A549 (cell line): Measurements from ENCODE around the gene MYO1D. TPM values are rescaled to one million over a fixed set of nuclear protein-coding genes. Genes with fewer than 3 reads are reported as not detected.

Experiments
- ATAC-seq, 2 experiments: fragments of 200-7000 bp in 1 of 2; fragments of >200 bp in 1 of 2; cut with Nextera tagmentation in 1 of 2; cut with Tn5 transposase in 1 of 2; 3 replicates each; pipeline versions ENCODE4 v1.8.0 to v1.9.1; 2018 to 2020; ENCODE audit warnings: mild to moderate bottlenecking in 1 of 2, moderate library complexity in 1 of 2
- CTCF ChIA-PET: fragments of 300-600 bp; sonication (Branson Sonifier 250); formaldehyde crosslinking; extraction: SDS; loops from one replicate; lab custom pipeline; 2021; ENCODE audit warnings: antibody characterized with exemption, inconsistent platforms; lab: Yijun Ruan, JAX
- POLR2A ChIA-PET: fragments of 350-600 bp; formaldehyde crosslinking; extraction: SDS; loops from one replicate; lab custom pipeline; 2021; ENCODE audit warnings: antibody characterized with exemption, inconsistent platforms; lab: Yijun Ruan, JAX
- DNase-seq, 2 experiments: peaks; one replicate each; pipeline versions ENCODE4 v3.0.0 to v3.0.0-alpha.2; 2011 to 2016; ENCODE audit warnings: low read depth in 1 of 2, low spot score in 1 of 2
- FAIRE-seq: peaks from 2 replicates; lab custom pipeline; 2011; peaks lifted over from hg19 to GRCh38; lab: Jason Lieb, UNC
- H3K27ac ChIP-seq, 2 experiments: fragments of >200 bp; sonication (Bioruptor Twin); formaldehyde crosslinking; 3 replicates each; pipeline ENCODE4 v1.5.1; 2016 to 2017
- H3K4me1 ChIP-seq: fragments of >200 bp; sonication (Bioruptor Twin); formaldehyde crosslinking; 3 replicates; pipeline ENCODE4 v1.6.1; 2016
- H3K4me2 ChIP-seq: fragments of >200 bp; sonication (Bioruptor Twin); formaldehyde crosslinking; 3 replicates; pipeline ENCODE4 v1.6.1; 2016
- H3K4me3 ChIP-seq: fragments of >200 bp; sonication (Bioruptor Twin); formaldehyde crosslinking; 3 replicates; pipeline ENCODE4 v1.5.1; 2016
- H3K9me3 ChIP-seq: fragments of >200 bp; sonication (Bioruptor Twin); formaldehyde crosslinking; 3 replicates; pipeline ENCODE4 v1.6.1; 2016
- BHLHE40 ChIP-seq: IDR thresholded peaks from 2 replicates; pipeline ENCODE4 v1.6.1; 2012; ENCODE audit warnings: low read depth, low read length, inconsistent platforms
- CHD2 ChIP-seq: fragments of 150-350 bp; IDR thresholded peaks from 2 replicates; pipeline ENCODE4 v1.6.1; 2014; ENCODE audit warnings: low read length; ENCODE audit not compliant: partially characterized antibody
- CTCF ChIP-seq: fragments of >200 bp; sonication (Bioruptor Twin); formaldehyde crosslinking; IDR thresholded peaks from 3 replicates; pipeline ENCODE4 v1.5.1; 2016
- EHMT2 ChIP-seq: fragments of 200-600 bp; sonication (generic); IDR thresholded peaks from 2 replicates; pipeline ENCODE4 v1.6.1; 2016; ENCODE audit warnings: antibody characterized with exemption, low read depth, mild to moderate bottlenecking, moderate library complexity
- EP300 ChIP-seq, 2 experiments: fragments of >200 bp; sonication (Bioruptor Twin); formaldehyde crosslinking; IDR thresholded peaks; 2 replicates in 1 of 2; 3 replicates in 1 of 2; pipeline ENCODE4 v1.6.1; 2016 to 2017
- FOSB ChIP-seq: fragments of 250-450 bp; sonication (Bioruptor Pico); IDR thresholded peaks from 2 replicates; pipeline ENCODE4 v1.5.0; 2020; ENCODE audit warnings: mild to moderate bottlenecking, moderate library complexity
- GATA3 ChIP-seq: IDR thresholded peaks from 2 replicates; pipeline ENCODE4 v1.6.1; 2012; ENCODE audit warnings: borderline replicate concordance
- HEYL ChIP-seq: fragments of 250-450 bp; sonication (Bioruptor Pico); IDR thresholded peaks from 2 replicates; pipeline ENCODE4 v1.8.0; 2021; ENCODE audit warnings: mild to moderate bottlenecking, moderate library complexity
- KDM1A ChIP-seq: fragments of 200-600 bp; sonication (generic); IDR thresholded peaks from 2 replicates; pipeline ENCODE4 v1.6.1; 2016; ENCODE audit warnings: low read depth, mild to moderate bottlenecking
- KDM5A ChIP-seq: fragments of 200-600 bp; sonication (generic); IDR thresholded peaks from 2 replicates; pipeline ENCODE4 v1.6.1; 2016; ENCODE audit warnings: antibody characterized with exemption, mild to moderate bottlenecking
- MAFK ChIP-seq: fragments of 450-650 bp; IDR thresholded peaks from 2 replicates; pipeline ENCODE4 v1.6.1; 2014; ENCODE audit not compliant: partially characterized antibody
- PHF8 ChIP-seq: fragments of 200-600 bp; sonication (generic); IDR thresholded peaks from 2 replicates; pipeline ENCODE4 v1.6.1; 2016; ENCODE audit warnings: low read depth, mild to moderate bottlenecking, antibody characterized with exemption, moderate library complexity, borderline replicate concordance
- POLR2A ChIP-seq: IDR thresholded peaks from 2 replicates; pipeline ENCODE4 v1.6.1; 2012; ENCODE audit warnings: mild to moderate bottlenecking, low read length
- RNF2 ChIP-seq: fragments of 200-600 bp; sonication (generic); IDR thresholded peaks from 2 replicates; pipeline ENCODE4 v1.6.1; 2016; ENCODE audit warnings: low read depth, mild to moderate bottlenecking, antibody characterized with exemption, moderate library complexity, borderline replicate concordance
- TFCP2L1 ChIP-seq: fragments of 250-450 bp; sonication (Bioruptor Pico); IDR thresholded peaks from 2 replicates; pipeline ENCODE4 v1.5.0; 2021; ENCODE audit warnings: mild to moderate bottlenecking
- TP53 ChIP-seq: fragments of 250-450 bp; sonication (Bioruptor Pico); IDR thresholded peaks from 2 replicates; pipeline ENCODE4 v1.5.0; 2021; ENCODE audit warnings: mild to moderate bottlenecking, moderate library complexity
- WGBS: methylation state at CpG from one replicate; pipeline ENCODE4 v1.1.6; 2017; ENCODE audit errors: missing lambda C conversion rate; 5-methylcytosine and 5-hydroxymethylcytosine counted together
- polyA plus RNA-seq, 4 experiments: library from polyadenylated mRNA; depleted of rRNA in 3 of 4; stranded (reverse); fragments of >200 nt; fragmentation: RNase III in 1 of 4; extraction: RNeasy Plus Mini Kit Qiagen cat#74134 plus additional on column Dnase treatment in 1 of 4; gene quantifications; 2 replicates in 3 of 4; 3 replicates in 1 of 4; pipeline ENCODE4 v1.2.3, GENCODE V29; 2011 to 2017
- TF ChIP-seq, protein P1 (sequence below): IDR thresholded peaks from 2 replicates; pipeline ENCODE4 v1.6.1; 2012
- TF ChIP-seq, protein P2 (sequence below): IDR thresholded peaks from 2 replicates; pipeline ENCODE4 v1.6.1; 2012

Gene MYO1D
- polyA plus RNA-seq, 2 of the 4 experiments (the other 2 are of a cell fraction), result 2.8 to 4.2 TPM

- Histone ChIP-seq H3K9me3 (no peaks in the 10 kb centered on the region), H3K4me3 (no peak overlapping the region), H3K4me2 (no peak overlapping the region), H3K27ac (no peak overlapping the region), H3K4me1 (peaks cover 7% of the 10 kb centered on the region; the same call in 1 of the 3 replicates)
- WGBS, result 80% methylated on average over 3 of the region's 3 CpGs
- POLR2A ChIA-PET, result no interaction called here
- FAIRE-seq, result peak; percentile 13
- DNase-seq, result no peak
- no peak for ATAC-seq
- TF ChIP-seq BHLHE40 (no peak), HEYL (CRISPR knock-in tag) (no peak), GATA3 (no peak), POLR2A (no peak), PHF8 (no peak), EP300 (IDR thresholded peaks at IDR 0.05) (no peak)
- TF ChIP-seq, protein P1, sequence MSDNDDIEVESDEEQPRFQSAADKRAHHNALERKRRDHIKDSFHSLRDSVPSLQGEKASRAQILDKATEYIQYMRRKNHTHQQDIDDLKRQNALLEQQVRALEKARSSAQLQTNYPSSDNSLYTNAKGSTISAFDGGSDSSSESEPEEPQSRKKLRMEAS, result no peak
- CTCF ChIA-PET, result interaction anchor here (0.6 to 3.2 kb wide), 6 partner anchors 10 to 1342 kb away, joined by 3 to 18 read pairs (median 4); partner anchors contain the start of gene MYO1D
Observed at GRCh38 chr17:32855620-32856019, 21.3 kb downstream of the MYO1D start.

- FAIRE-seq (peak; percentile 46), ATAC-seq (peak; percentile 28 to 42; a peak in 2 of 6 replicates), DNase-seq (no peak)
- H3K4me2 ChIP-seq, result no peak overlapping the region
- CTCF ChIA-PET, result interaction anchor here (0.8 to 3.2 kb wide), 6 partner anchors 9 to 71 kb away, joined by 3 to 18 read pairs (median 4); partner anchors contain the start of gene MYO1D
- no peak overlapping the region for H3K4me3 ChIP-seq
- no peaks in the 10 kb centered on the region for H3K9me3 ChIP-seq
- 60% methylated on average over 5 of the region's 5 CpGs for WGBS
- no peak overlapping the region for H3K27ac ChIP-seq
- POLR2A ChIA-PET, result no interaction called here
- peaks cover 7% of the 10 kb centered on the region; the same call in 1 of the 3 replicates for H3K4me1 ChIP-seq
- no peak for TF ChIP-seq KDM1A
- TF ChIP-seq CHD2, result no peak
- no peak for TF ChIP-seq MAFK
- TF ChIP-seq TFCP2L1 (CRISPR knock-in tag), result no peak
- TF ChIP-seq TP53 (CRISPR knock-in tag), result no peak
Observed at GRCh38 chr17:32854832-32855389, 22.0 kb downstream of the MYO1D start.

- Histone ChIP-seq H3K27ac (no peak overlapping the region), H3K9me3 (no peaks in the 10 kb centered on the region), H3K4me2 (no peak overlapping the region), H3K4me3 (no peak overlapping the region), H3K4me1 (peaks cover 7% of the 10 kb centered on the region; the same call in 1 of the 3 replicates)
- FAIRE-seq, result no peak
- ATAC-seq, result no peak
- TF ChIP-seq, protein P1, result no peak
- TF ChIP-seq RNF2, result no peak
- TF ChIP-seq KDM5A, result no peak
- TF ChIP-seq, protein P2, sequence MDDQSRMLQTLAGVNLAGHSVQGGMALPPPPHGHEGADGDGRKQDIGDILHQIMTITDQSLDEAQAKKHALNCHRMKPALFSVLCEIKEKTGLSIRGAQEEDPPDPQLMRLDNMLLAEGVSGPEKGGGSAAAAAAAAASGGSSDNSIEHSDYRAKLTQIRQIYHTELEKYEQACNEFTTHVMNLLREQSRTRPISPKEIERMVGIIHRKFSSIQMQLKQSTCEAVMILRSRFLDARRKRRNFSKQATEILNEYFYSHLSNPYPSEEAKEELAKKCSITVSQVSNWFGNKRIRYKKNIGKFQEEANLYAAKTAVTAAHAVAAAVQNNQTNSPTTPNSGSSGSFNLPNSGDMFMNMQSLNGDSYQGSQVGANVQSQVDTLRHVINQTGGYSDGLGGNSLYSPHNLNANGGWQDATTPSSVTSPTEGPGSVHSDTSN, result no peak
- TF ChIP-seq KDM1A, result no peak
- no peak for TF ChIP-seq FOSB (CRISPR knock-in tag)
- TF ChIP-seq CTCF, result no peak
- TF ChIP-seq EHMT2, result no peak
- CTCF ChIA-PET, result interaction anchor here (1.0 to 3.2 kb wide), 6 partner anchors 16 to 70 kb away, joined by 3 to 18 read pairs (median 4); partner anchors contain the start of gene MYO1D
- DNase-seq, result no peak
- 80% methylated on average over 1 of the region's 1 CpG for WGBS
- POLR2A ChIA-PET, result no interaction called here
Observed at GRCh38 chr17:32854207-32854606, 22.7 kb downstream of the MYO1D start.
